Prostate gland (tissue), 2 donors: ENCODE measurements around the gene ADAM10. TPM values are rescaled to one million over a fixed set of nuclear protein-coding genes. Genes with fewer than 3 reads are reported as not detected.

Experiments used
- DNase-seq: peaks from one replicate; pipeline ENCODE4 v3.0.0-alpha.2; 2019; ENCODE audit warnings: low spot score
- H3K27ac ChIP-seq, 2 donors: fragments of 200-600 bp; sonication (generic); 2 replicates each; pipeline ENCODE4 v1.5.1; 2017 to 2019
- H3K27me3 ChIP-seq: fragments of 200-600 bp; sonication (generic); replicated peaks from 2 replicates; pipeline ENCODE4 v1.5.1; 2019; ENCODE audit not compliant: insufficient read depth
- H3K36me3 ChIP-seq, 2 donors: fragments of 200-600 bp; sonication (generic); 1 replicate in 1 of 2; 2 replicates in 1 of 2; pipeline versions ENCODE4 v1.5.1 to v1.8.1; 2017 to 2019
- H3K4me1 ChIP-seq: fragments of 200-600 bp; sonication (generic); replicated peaks from 2 replicates; pipeline ENCODE4 v1.5.1; 2019
- H3K4me3 ChIP-seq, 2 donors: fragments of 200-600 bp; sonication (generic); 2 replicates each; pipeline ENCODE4 v1.5.1; 2017 to 2019
- H3K9me3 ChIP-seq: fragments of 200-600 bp; sonication (generic); 2 replicates; pipeline ENCODE4 v1.5.1; 2017
- CTCF ChIP-seq, 4 experiments: fragments of 200-600 bp in 2 of 4; fragments of 450-650 bp in 2 of 4; sonication (generic) in 2 of 4; IDR thresholded peaks; 1 replicate in 3 of 4; 2 replicates in 1 of 4; pipeline ENCODE4 v1.5.1; 2016 to 2019; ENCODE audit warnings: antibody characterized with exemption in 4 of 4, mild to moderate bottlenecking in 2 of 4, moderate library complexity in 2 of 4
- POLR2A ChIP-seq: fragments of 450-650 bp; IDR thresholded peaks from one replicate; pipeline ENCODE4 v1.6.1; 2016; ENCODE audit warnings: antibody characterized with exemption, mild to moderate bottlenecking
- POLR2AphosphoS5 ChIP-seq: sonication (generic); formaldehyde crosslinking; IDR thresholded peaks from one replicate; pipeline ENCODE4 v1.6.1; 2017; ENCODE audit warnings: antibody characterized with exemption
- WGBS: methylation state at CpG from one replicate; pipeline ENCODE4 v1.1.5; 2018; 5-methylcytosine and 5-hydroxymethylcytosine counted together
- intact Hi-C: fragments of 100-400 bp; cut with DNase I; formaldehyde crosslinking; loops from one replicate; pipeline ENCODE4 v1.14.2; 2022
- total RNA-seq, 2 donors: library from RNA; depleted of rRNA; stranded (reverse); fragments of >200 nt; gene quantifications; one replicate each; pipeline ENCODE4 v1.1.0, GENCODE V29; 2016

The ADAM10 gene
- total RNA-seq, 2 donors from 2014 or later = 74.4 to 95.0 TPM

GRCh38 chr15:58665672-58666071, 83.8 kb downstream of the ADAM10 start:
- Histone ChIP-seq H3K9me3 (no peaks in the 10 kb centered on the region), H3K36me3 (no peaks in the 10 kb centered on the region), H3K4me1 (no peaks in the 10 kb centered on the region), H3K27ac (no peak overlapping the region), H3K27me3 (no peaks in the 10 kb centered on the region), H3K4me3 (no peak overlapping the region)
- intact Hi-C loops = no loop called here
- TF ChIP-seq POLR2AphosphoS5 = no peak
- no peak for TF ChIP-seq CTCF (IDR thresholded peaks at IDR 0.05)
- TF ChIP-seq POLR2A = no peak
- WGBS = 96% methylated on average over 2 of the region's 2 CpGs
- DNase-seq = no peak

- DNase-seq = no peak
- intact Hi-C loops = no loop called here
- Histone ChIP-seq H3K4me3 (no peak overlapping the region), H3K4me1 (no peaks in the 10 kb centered on the region), H3K9me3 (no peaks in the 10 kb centered on the region), H3K27ac (no peak overlapping the region), H3K36me3 (no peaks in the 10 kb centered on the region), H3K27me3 (no peaks in the 10 kb centered on the region)
- no peak for TF ChIP-seq CTCF (IDR thresholded peaks at IDR 0.05)
- no peak for TF ChIP-seq POLR2A
- no peak for TF ChIP-seq POLR2AphosphoS5
These were observed 99.4 kb downstream of the ADAM10 start for GRCh38 chr15:58650102-58650501.

GRCh38 chr15:58649175-58649574, 100.3 kb downstream of the ADAM10 start:
- no peaks in the 10 kb centered on the region for H3K4me1 ChIP-seq
- intact Hi-C loops = no loop called here
- H3K27me3 ChIP-seq = no peaks in the 10 kb centered on the region
- TF ChIP-seq CTCF (IDR thresholded peaks at IDR 0.05) = no peak
- TF ChIP-seq POLR2A = no peak
- TF ChIP-seq POLR2AphosphoS5 = no peak
- no peaks in the 10 kb centered on the region for H3K9me3 ChIP-seq
- no peak overlapping the region for H3K4me3 ChIP-seq
- DNase-seq = no peak
- H3K27ac ChIP-seq = no peak overlapping the region
- WGBS = 98% methylated on average over 2 of the region's 2 CpGs
- H3K36me3 ChIP-seq = no peaks in the 10 kb centered on the region

- H3K36me3 ChIP-seq = no peaks in the 10 kb centered on the region
- intact Hi-C loops = no loop called here
- WGBS = 88% methylated on average over 5 of the region's 5 CpGs
These were observed 105.5 kb downstream of the ADAM10 start for GRCh38 chr15:58643996-58644395.

More at GRCh38 chr15:58643996-58644395, 105.5 kb downstream of the ADAM10 start:
- no peak for DNase-seq
- no peaks in the 10 kb centered on the region for H3K4me1 ChIP-seq
- H3K9me3 ChIP-seq = no peaks in the 10 kb centered on the region
- peak overlapping the region; percentile 31 to 66 for H3K27ac ChIP-seq
- H3K27me3 ChIP-seq = no peaks in the 10 kb centered on the region
- H3K4me3 ChIP-seq = no peak overlapping the region
- TF ChIP-seq POLR2AphosphoS5 = no peak
- TF ChIP-seq CTCF (IDR thresholded peaks at IDR 0.05) = no peak
- no peak for TF ChIP-seq POLR2A
